HG02571 (cell line): ENCODE data around the gene SLAMF9.

Source experiments
- ATAC-seq: cut with Tn5 transposase; IDR thresholded peaks from one replicate; pipeline ENCODE4 v1.9.1; 2021; ENCODE audit warnings: mild to moderate bottlenecking, moderate library complexity; ENCODE audit not compliant: unreplicated experiment

The SLAMF9 gene

GRCh38 chr1:159953536-159954515, at the start of gene SLAMF9:
Gene SLAMF9 (minus strand): TSS chr1:159954237. CDS start chr1:159954137, 100 bp downstream.
- no peak for ATAC-seq

- ATAC-seq: no peak
Observed at GRCh38 chr1:160001440-160001839, 47.4 kb upstream of the SLAMF9 start.

GRCh38 chr1:159999204-159999603, 45.2 kb upstream of the SLAMF9 start:
- ATAC-seq: no peak

- no peak for ATAC-seq
Observed at GRCh38 chr1:159996653-159997052, 42.6 kb upstream of the SLAMF9 start.

- ATAC-seq: no peak
Observed at GRCh38 chr1:159994896-159995295, 40.9 kb upstream of the SLAMF9 start.

GRCh38 chr1:159993911-159994310, 39.9 kb upstream of the SLAMF9 start:
- no peak for ATAC-seq

GRCh38 chr1:159992161-159992560, 38.1 kb upstream of the SLAMF9 start:
- no peak for ATAC-seq

GRCh38 chr1:159991513-159991912, 37.5 kb upstream of the SLAMF9 start:
- ATAC-seq: no peak

- ATAC-seq: no peak
Observed at GRCh38 chr1:159990005-159990404, 36.0 kb upstream of the SLAMF9 start.

- ATAC-seq: no peak
Observed at GRCh38 chr1:159989581-159989980, 35.5 kb upstream of the SLAMF9 start.

- ATAC-seq: no peak
Observed at GRCh38 chr1:159988006-159988405, 34.0 kb upstream of the SLAMF9 start.

GRCh38 chr1:159987186-159987585, 33.1 kb upstream of the SLAMF9 start:
- no peak for ATAC-seq

- no peak for ATAC-seq
Observed at GRCh38 chr1:159986531-159986930, 32.5 kb upstream of the SLAMF9 start.

GRCh38 chr1:159986093-159986492, 32.1 kb upstream of the SLAMF9 start:
- no peak for ATAC-seq

GRCh38 chr1:159985473-159985872, 31.4 kb upstream of the SLAMF9 start:
- no peak for ATAC-seq

- ATAC-seq: no peak
Observed at GRCh38 chr1:159983681-159984080, 29.6 kb upstream of the SLAMF9 start.

- no peak for ATAC-seq
Observed at GRCh38 chr1:159982280-159982679, 28.2 kb upstream of the SLAMF9 start.

- ATAC-seq: no peak
Observed at GRCh38 chr1:159981351-159982055, 27.5 kb upstream of the SLAMF9 start.

GRCh38 chr1:159980786-159981185, 26.7 kb upstream of the SLAMF9 start:
- no peak for ATAC-seq

- ATAC-seq: no peak
Observed at GRCh38 chr1:159980076-159980475, 26.0 kb upstream of the SLAMF9 start.

- ATAC-seq: no peak
Observed at GRCh38 chr1:159979257-159979656, 25.2 kb upstream of the SLAMF9 start.

- no peak for ATAC-seq
Observed at GRCh38 chr1:159978107-159978398, 24.0 kb upstream of the SLAMF9 start.
